IPS-NIHi7 (cell line): ENCODE data around the gene THAP5.
"Not testable (repeated sequence)": the region's sequence is repeated elsewhere in the genome, so short reads cannot be mapped to it uniquely, and the experiment has no call there.

Experiments
- DNase-seq: peaks from one replicate; pipeline ENCODE4 v3.0.0; 2012; ENCODE audit warnings: mixed read lengths; ENCODE audit errors: extremely low spot score

THAP5 gene

DNA sequence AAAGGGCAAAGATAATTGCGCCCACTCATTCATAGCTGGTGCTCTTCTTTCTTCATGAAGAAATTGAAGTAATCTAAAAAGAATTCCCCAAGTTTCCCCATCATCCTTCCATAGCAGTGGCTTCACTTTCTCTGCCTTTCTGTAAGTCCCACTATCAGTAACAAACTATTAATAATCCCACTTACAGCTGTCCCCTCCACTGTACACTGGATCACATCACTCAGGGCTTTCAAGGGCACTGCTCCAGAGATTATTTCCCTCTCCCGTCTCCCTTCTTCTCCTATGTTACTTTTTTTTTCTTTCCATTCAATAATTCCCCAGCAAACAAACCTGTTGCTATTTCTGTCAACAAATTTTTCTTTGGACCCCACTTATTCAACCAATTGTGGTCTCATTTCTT, 16.3 kb upstream of the THAP5 start:
- no peak for DNase-seq

DNA sequence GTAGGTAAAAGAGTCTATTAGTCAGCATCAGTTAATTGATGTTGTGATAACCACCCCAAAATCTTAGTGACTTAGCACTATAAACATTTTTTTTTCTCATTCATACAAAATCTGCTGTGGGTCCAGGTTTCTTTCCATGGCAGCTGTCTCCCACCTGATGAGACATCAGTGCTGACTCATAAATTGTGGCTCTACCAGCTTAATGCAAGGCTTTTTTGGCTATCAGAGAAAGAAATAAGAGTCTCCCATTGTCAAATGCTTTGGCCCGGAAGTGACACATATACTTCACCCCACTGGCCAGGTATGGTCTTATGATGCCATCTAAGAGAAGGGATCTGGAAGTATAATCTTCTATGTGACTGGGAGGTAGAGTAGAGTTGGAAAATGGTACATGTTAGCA, 14.7 kb upstream of the THAP5 start:
- DNase-seq, result no peak

DNA sequence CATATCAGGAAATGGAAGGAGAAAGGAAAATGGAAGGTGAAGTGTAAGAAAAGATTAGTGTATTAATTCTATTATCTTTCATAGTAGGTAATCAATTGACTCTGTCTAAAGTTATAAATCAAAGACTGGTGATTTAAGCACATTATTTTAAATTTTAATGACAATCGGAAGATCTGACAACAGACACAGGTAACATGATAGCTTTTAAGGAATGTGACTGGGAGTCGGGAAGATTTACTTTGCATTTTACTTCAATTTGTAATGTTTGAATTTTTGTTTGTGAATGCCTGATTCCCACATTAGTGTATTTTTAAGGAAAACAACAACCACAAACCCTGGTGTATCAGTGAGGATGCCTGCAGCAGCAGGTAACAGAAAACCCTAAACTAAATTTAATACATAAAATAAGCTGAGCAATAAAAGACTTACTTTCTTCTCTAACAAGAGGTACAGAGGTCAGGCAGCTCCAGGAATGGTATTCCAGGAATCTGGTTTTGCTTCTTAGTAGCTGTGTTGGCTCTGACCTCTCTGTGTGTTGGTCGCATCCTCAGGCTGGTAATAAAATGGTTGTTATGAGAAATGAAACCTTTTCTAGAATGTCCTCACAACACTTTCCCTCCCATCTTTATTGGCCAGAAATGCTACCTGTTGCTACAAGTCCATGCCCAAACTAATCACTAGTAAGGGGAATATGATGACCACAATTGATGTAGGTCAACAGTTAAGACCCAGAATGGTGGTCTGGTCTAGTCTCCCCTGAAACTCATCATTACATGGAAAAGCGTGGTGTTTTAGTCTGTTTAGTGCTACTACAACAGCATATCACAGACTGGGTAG, 12.4 kb upstream of the THAP5 start:
- DNase-seq, result peak; percentile 42

DNA sequence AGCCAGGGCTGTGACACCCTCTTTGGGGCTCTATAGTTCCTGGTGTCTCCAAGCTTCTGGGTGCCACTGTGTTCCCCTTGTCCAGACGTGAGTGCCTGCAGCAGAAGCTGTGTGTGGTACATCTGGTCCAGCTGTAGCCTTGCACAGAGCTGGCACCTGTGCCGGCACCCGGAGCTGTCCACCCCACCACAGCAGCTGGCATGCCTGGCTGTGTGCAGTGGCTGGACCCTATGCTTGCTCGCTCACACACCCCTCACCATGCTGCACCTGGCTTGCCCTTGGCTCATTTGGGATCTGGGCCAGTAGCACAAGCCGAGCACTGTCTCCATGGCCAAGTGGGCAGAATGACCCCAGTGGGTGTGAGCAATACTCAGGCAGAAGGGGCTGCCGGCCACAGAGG, 10.8 kb upstream of the THAP5 start:
- DNase-seq, result no peak

DNA sequence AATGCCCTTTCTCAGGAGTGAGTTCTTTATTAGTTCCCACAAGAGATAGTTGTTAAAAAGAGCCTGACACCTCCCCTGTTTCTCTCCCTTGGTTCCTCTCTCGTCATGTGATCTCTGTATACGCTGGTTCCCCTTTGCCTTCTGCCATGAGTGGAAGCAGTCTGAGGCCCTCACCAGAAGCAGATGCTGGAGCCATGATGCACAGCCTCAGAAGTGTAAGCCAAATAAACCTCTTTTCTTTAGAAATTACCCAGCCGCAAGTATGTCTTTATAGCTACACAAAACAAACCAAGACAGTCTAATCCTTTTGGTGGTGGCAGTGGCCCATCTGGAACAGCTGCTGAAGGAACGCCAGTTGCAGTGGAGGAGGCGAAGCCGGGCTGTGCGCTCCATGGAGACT, 9.4 kb upstream of the THAP5 start:
- DNase-seq, result no peak

DNA sequence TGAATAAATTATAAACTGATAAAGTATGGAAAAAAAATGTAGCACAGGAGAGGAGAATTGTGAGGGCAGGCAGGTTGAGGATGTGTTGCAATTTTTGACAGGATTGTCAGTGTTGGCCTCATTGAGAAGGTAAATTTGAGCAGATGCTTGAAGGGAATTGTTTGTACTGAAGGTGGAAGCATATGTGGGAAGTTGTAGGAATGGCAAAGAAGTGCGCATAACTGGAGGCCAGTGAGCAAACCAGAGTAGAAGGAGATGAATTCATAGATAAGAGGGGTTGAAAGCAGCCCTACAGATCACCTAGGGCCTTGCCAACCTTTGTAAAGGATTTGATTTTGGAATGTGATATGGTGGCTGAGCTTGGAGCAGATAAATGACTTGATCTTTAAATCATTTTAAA, 6.6 kb upstream of the THAP5 start:
- DNase-seq, result no peak

DNA sequence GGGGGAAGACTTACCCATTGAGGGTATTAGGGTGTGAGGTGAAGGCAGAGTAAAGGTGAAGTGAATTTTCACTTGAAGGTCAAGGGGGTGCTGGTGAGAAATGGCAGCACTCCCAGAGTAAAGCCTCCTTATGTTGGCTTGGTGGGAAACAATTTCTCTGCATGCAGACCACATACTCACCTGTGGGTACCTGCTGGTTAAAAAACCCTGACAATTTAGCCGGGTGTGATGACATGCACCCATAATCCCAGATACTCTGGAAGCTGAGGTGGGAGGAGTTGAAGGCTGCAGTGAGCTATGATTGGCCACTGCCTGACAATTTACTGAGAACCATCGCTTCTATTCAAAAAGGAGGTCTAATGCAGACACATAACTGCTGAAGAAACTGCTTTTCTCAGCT, 5.7 kb upstream of the THAP5 start:
- DNase-seq, result no peak

DNA sequence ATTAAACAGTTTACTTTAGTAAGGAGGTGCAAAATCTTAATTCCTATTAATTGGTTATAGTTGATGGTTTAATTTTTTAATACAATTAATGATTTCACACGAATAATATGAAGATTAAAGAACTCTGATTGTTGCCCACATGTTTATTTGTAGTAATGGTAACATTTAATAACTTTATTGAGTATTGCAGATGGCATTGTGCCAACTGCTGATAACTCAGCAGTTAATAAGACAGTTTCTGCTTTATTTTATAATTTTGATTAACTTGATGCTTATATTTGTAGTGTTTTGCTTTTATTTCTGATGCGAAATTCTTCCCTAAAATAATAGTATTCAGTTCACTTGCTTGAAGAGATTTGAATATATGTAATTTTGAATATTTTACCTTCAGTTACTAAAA, 3.0 kb upstream of the THAP5 start:
- DNase-seq, result no peak

DNA sequence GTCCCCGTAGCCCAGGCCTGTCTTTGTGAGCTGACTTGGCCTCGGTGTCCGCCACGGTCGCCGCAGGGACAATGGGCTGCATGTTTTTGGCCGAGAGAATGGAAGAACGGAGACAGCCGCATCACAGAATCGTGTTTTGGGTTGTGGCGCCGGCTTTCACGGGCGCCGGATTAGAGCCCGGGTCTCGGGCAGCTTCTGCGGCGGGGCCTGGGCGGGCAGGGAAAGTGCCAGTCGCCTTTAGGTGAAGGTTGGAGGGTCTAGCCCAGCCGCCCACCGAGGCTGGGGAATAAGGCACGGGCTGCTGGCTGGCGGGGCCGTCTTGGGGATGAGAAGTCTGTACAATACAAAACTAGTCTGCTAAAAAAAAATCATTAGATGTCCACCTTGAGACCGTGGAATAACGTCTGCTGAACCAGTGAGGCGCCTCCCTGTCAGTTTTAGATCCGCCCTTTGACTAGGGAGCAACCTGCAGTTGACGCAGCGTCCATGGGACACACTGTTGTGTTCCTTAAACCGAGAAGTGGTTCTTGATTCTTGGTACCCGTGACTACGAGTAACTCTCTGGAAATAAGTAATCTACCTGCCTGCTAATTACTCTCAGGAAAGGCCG, 745 bp upstream of the THAP5 start:
- DNase-seq, result peak; percentile 50

DNA sequence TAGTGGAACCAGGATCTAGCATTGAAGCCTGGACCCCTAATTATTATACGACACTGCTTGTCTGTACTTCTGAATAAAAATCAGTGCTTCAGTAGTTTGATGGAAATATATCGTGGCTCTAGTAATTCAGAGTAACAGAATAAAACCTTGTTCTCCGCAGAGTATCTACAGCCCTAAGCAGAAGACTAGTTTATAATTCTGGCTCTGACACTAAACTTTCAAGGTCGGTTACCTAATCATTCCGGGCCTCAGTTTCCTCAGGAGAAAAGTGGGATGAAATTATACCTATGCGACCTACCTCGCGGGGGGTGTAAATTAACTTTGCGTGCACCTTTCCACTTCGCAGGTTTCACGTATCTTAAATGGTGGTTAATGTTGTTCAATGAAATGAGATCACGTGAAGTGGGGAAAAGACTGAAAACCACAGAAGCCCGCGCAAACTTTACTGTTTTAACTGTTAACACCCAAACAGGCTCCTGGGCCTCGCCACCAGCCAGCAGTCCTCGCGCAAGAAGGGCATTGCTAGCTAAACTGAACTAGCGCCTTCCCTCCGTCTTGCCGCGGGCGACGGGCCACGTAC, 615 bp downstream of the THAP5 start:
- no peak for DNase-seq

DNA sequence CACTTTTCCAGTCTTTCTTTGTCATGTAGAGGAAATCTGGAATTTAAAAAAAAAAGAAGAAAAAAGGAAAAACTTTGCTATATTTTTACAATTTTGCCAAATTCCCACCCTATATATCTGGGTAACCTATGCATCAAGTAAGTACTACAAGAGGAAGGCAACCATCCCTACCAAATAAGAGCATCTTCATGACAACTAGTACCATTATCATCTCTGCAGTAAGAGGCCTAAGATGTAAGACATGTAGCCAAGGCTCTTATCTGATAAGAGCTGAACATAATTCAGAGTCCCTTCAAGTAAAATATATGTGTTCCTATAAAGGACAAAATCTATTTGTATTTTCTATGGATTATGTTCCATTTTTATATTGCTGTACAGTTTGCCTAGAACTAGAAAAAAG, 3.5 kb downstream of the THAP5 start:
- no peak for DNase-seq

DNA sequence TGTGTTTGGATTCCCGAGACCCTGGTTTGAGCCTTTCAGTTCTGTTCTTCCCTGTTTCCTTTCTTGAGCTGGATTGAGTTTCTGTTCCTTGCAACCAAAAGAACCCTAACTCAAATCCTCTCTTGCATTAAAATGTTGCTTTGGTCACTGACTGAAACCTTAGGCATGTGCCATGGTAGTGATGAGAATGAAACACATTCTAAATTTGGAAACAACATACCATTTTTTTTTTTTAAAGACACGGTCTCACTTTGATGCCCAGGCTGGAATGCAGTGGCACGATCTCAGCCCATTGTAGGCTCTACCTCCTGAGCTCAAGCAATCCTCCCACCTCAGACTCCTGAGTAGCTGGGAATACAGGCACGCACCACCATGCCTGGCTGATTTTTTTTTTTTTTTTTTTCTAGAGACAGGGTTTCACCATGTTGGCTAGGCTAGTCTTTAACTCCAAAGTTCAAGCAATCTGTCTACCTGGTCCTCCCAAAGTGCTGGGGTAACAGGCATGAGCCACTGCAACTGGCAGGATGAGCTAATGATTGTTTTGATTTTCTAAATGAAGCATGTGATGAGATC, 8.4 kb downstream of the THAP5 start:
- no peak for DNase-seq

DNA sequence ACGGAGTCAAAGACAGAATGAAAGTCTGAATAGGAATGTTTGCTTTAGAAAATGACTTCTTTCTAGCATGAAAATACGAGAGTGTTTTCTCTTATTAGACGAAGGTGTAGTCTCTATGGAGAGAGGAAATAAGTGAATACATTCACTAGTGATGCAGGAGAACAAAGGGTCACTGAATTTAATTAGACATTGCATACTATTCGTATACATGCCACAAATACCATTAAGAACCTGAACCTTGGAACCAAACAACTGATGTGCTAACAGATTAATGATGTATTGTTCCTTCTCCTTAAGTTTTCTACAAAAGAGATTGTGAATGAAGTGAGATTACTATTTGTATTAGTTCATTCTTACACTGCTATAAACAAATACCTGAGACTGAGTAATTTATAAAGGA, 10.3 kb downstream of the THAP5 start:
- no peak for DNase-seq

DNA sequence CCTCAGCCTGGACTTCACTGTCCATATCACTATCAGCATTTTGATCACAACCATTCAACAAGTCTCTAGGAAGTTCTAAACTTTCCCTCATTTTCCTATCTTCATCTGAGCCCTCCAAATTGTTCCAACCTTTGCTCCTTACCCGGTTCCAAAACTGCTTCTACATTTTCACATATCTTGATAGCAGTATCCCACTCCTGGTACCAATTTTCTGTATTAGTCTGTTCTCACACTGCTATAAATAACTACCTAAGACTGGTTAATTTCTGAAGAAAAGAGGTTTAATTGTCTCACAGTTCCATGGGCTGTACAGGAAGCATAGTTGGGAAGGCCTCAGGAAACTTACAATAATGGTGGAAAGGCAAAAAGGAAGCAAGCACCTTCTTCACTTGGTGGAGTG, 11.9 kb downstream of the THAP5 start:
- no peak for DNase-seq

DNA sequence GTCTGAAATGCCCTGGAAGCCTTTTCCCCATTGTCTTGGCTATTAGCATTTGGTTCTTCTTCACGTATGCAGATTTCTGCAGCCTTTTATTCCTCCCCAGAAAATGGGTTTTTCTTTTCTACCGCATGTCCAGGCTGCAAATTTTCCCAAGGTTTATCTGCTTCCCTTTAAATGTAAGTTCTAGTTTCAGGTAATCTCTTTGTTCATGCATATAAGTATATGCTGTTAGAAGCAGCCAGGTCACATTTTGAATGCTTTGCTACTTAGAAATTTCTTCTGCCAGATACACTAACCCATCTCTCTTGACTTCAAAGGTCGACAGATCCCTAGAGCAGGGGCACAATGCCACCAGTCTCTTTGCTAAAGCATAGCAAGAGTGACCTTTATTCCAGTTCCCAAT, 12.3 kb downstream of the THAP5 start:
- DNase-seq, result no peak

DNA sequence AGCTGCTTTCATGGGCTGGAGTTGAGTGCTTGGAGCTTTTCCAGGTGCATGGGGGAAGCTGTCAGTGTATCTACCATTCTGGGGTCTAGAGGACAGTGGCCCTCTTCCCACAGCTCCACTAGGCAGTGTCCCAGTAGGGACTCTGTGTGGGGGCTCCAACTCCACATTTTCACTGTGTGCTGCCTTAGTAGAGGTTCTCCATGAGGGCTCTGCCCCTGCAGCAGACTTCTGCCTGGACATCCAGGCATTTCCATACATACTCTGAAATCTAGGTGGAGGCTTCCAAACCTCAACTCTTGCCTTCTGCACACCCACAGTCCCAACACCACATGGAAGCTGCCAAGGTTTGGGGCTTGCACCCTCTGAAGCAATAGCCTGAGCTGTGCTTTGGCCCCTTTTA, 12.8 kb downstream of the THAP5 start:
- not testable (repeated sequence) for DNase-seq

DNA sequence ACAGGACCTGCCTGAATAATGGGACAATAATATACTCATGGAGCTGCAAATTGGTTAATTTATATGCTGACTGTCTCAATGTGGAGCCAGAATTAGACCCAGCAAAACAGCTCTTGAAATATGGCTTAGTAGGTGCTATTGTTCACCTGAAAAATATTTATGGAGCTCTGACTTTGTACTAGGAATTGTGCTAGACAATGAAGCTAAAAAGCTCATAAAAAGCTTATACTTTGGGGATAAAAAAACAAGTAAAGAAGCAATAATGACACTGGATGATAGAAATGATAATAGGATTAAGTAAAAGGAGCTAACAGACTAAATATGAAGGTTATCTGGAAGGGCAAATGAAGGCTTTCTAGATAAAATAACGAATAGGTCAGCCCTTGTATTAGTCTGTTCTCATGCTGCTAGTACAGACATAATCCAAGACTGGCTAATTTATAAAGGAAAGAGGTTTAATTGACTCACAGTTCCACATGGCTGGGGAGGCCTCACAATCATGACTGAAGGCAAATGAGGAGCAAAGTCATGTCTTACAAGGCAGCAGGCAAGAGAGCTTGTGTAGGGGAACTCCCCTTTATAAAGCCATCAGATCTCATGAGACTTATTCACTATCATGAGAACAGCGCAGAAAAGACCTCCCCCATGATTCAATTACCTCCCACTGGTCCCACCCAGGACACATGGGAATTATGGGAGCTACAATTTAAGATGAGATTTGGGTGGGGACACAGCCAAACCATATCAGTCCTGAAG, 21.2 kb downstream of the THAP5 start:
- not testable (repeated sequence) for DNase-seq

DNA sequence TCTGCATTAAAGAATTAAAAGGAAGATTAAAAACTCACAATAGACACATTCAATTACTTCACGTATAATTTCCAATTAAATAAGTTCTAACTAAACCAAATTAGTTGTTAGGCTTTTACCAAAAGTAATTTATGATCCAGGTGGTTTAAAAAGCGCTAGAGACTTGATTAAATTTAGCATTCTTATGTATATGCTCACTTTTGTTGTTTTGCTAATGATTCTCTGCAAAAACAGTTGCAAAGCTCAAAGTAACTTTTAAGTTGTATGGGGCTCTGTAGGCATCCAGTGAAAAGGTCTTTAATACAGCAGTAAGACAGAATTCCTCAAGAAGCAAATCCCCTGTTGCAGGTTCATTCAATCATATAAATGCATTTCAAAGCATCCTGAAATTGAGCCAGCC, 28.0 kb downstream of the THAP5 start:
- no peak for DNase-seq

DNA sequence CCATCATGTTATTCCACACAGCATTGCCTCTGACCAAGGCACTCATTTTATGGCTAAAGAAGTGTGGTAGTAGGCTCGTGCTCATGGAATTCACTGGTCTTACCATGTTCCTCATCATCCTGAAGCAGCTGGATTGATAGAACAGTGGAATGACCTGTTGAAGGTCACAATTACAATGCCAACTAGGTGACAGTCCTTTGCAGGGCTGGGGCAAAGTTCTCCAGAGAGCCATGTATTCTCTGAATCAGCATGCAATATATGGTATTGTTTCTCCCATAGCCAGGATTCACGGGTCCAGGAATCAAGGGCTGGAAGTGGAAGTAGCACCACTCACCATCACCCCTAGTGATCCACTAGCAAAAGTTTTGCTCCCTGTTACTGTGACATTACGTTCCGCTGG, 30.8 kb downstream of the THAP5 start:
- not testable (repeated sequence) for DNase-seq

DNA sequence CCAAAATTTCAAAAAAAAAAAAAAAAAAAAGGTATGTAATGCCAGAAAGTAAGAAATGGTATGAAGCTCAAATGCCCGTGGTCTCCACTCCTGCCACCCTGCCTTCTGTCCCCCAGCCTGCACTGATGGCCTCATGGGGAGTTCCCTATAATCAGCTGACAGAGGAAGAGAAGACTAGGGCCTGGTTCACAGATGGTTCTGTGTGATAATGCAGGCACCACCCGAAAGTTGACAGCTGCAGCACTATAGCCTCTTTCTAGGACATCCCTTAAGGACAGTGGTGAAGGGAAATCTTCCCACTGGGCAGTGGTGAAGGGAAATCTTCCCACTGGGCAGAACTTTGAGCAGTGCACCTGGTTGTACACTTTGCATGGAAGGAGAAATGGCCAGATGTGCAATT, 31.3 kb downstream of the THAP5 start:
- not testable (repeated sequence) for DNase-seq

DNA sequence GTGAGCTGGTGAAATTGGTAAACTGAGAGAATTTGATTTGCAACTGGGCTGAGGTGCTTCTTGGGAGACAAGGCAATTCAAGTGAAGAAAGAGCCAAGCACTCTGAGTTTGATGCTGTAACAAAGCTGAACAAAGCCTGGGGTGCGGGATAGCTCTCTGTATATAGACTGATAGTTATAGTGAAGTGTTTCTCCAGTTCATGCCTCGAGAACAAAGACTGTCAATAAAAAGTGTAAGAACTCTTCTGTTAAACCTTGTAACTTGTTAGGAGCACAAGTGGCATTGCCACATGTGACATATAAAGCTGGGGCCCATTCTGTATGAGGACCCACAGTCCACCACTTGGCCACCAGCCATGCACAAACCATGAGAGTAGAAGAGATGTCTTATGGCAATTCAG, 32.3 kb downstream of the THAP5 start:
- no peak for DNase-seq

DNA sequence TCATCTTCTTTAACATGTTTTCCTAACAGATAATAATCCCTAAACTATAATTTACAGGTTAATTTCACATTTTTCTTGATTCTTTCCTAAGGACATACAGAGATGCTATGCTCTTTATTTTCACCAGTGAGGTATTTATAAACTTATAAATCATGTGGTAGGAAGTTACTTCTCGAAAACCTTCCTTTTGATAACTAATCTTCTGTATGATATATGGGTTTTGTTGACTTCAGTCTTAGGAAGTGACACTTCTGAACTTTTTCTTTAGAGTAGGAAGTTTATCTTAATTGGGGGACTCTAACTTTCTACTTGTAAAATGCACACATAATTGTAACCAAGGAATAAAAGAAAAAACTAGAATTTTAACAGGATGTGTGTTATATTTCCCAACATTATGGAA, 33.8 kb downstream of the THAP5 start:
- DNase-seq, result no peak
